Measurements from ENCODE around the gene ITPR2. TPM values are rescaled to one million over a fixed set of nuclear protein-coding genes. Genes with fewer than 3 reads are reported as not detected.

The ITPR2 gene
- total and polyA plus RNA-seq, 2 of the 13 experiments (the other 11 are each of a cell fraction or from before 2014, with no cell fraction given): 31.9 to 81.9 TPM

GRCh38 chr12:26658991-26659390, 174.0 kb downstream of the ITPR2 start:
- 99% methylated on average over 4 of the region's 4 CpGs for WGBS (ENCODE audit: low lambda C conversion rate)
- no peak for TF ChIP-seq ATF1 (CRISPR knock-in tag; IDR thresholded peaks at IDR 0.05)
- TF ChIP-seq ELF1 (CRISPR knock-in tag; IDR thresholded peaks at IDR 0.05): no peak
- TF ChIP-seq ZNF557 (CRISPR knock-in tag; IDR thresholded peaks at IDR 0.05): no peak
- no peak for TF ChIP-seq HMGXB4 (CRISPR knock-in tag; IDR thresholded peaks at IDR 0.05; ENCODE audit: borderline replicate concordance in 1 of 2, low read depth in 1 of 2)
- TF ChIP-seq ZNF160 (CRISPR knock-in tag; IDR thresholded peaks at IDR 0.05): no peak
- TF ChIP-seq ZNF207 (IDR thresholded peaks at IDR 0.05; ENCODE audit: borderline replicate concordance): no peak
- TF ChIP-seq ZNF691 (CRISPR knock-in tag; IDR thresholded peaks at IDR 0.05; ENCODE audit: borderline replicate concordance, low read depth): no peak
- H2AFZ ChIP-seq (ENCODE audit: low read length): no peak overlapping the region
- ChIA-PET POLR2A (no interaction called here), CTCF (ENCODE audit: low intra/inter-chr PET ratio, low total read pairs) (no interaction called here)
- no peaks in the 10 kb centered on the region for H3K27me3 ChIP-seq (ENCODE audit: control insufficient read depth in 1 of 2, insufficient read depth in 2 of 2, low read length in 2 of 2)
- intact Hi-C loops (cut with micrococcal nuclease; ENCODE audit: unreplicated experiment): no loop called here
- H3K4me3 ChIP-seq (replicated peaks in 1 of 3; ENCODE audit: insufficient read depth in 1 of 3, low read depth in 2 of 3, low read length in 3 of 3): no peak overlapping the region
- FAIRE-seq (no peak), ATAC-seq (no peak), DNase-seq (ENCODE audit: low spot score) (no peak)
- no peak overlapping the region for H3K4me2 ChIP-seq (ENCODE audit: low read depth, low read length)
- H4K20me1 ChIP-seq (ENCODE audit: insufficient read depth, low read length): peaks cover 4% of the 10 kb centered on the region; the same call in 1 of the 2 replicates
- in situ Hi-C loops (cut with HindIII; ENCODE audit: extremely low pct_ligation_motif_present, low pct_unique_long_range_greater_than_20kb): no loop called here
- H3K79me2 ChIP-seq (ENCODE audit: insufficient read depth, low read length): no peaks in the 10 kb centered on the region
- BruUV-seq (replicated peaks): no TSS peak
- no peaks in the 10 kb centered on the region for H3K4me1 ChIP-seq (ENCODE audit: insufficient read depth, low read length)
- no peaks in the 10 kb centered on the region for H3K9me3 ChIP-seq (ENCODE audit: low read length)
- H3K9ac ChIP-seq (ENCODE audit: insufficient read depth, low read depth, low read length): no peak overlapping the region
- H3K27ac ChIP-seq (ENCODE audit: extremely low read length, insufficient read depth, low read length): no peak overlapping the region
- H3K36me3 ChIP-seq (replicated peaks in 1 of 2; ENCODE audit: control insufficient read depth in 1 of 2, insufficient read depth in 2 of 2, low read length in 2 of 2): peaks cover 29 to 80% of the 10 kb centered on the region in 2 experiments
